Measurements from ENCODE around the gene GHR. TPM values are rescaled to one million over a fixed set of nuclear protein-coding genes. Genes with fewer than 3 reads are reported as not detected.

GHR gene
- polyA plus RNA-seq, 1 donor from 2014 or later = 0.31 TPM

GRCh38 chr5:42715785-42716184 is 292.5 kb downstream of the GHR start:
- Histone ChIP-seq H3K79me2 (replicated peaks; ENCODE audit: insufficient read depth, low read length) (no peaks in the 10 kb centered on the region), H3K36me3 (ENCODE audit: insufficient read depth, low read length) (no peaks in the 10 kb centered on the region), H3K4me2 (ENCODE audit: low read length) (no peak overlapping the region), H3K9ac (ENCODE audit: low read length) (no peak overlapping the region), H3K27me3 (ENCODE audit: insufficient read depth, low read depth, low read length) (no peaks in the 10 kb centered on the region), H3K4me3 (ENCODE audit: low read length) (no peak overlapping the region), H3K9me3 (ENCODE audit: low read length) (no peaks in the 10 kb centered on the region), H2AFZ (ENCODE audit: low read depth, low read length) (no peak overlapping the region), H3K9me2 (ENCODE audit: insufficient read depth, low read length) (no peaks in the 10 kb centered on the region), H3F3A (ENCODE audit: insufficient read depth, low read length, poor library complexity, severe bottlenecking) (no peaks in the 10 kb centered on the region), H3K27ac (ENCODE audit: low read length) (no peak overlapping the region), H4K20me1 (ENCODE audit: insufficient read depth) (no peaks in the 10 kb centered on the region)
- TF ChIP-seq EP300 (conservative IDR thresholded peaks at IDR 0.05; ENCODE audit: poor library complexity, severe bottlenecking) = no peak
- TF ChIP-seq REST (IDR thresholded peaks at IDR 0.05; ENCODE audit: borderline replicate concordance) = no peak
- no peak for TF ChIP-seq MXI1 (conservative IDR thresholded peaks at IDR 0.05; ENCODE audit: poor library complexity, severe bottlenecking)
- TF ChIP-seq SMC3 (conservative IDR thresholded peaks at IDR 0.05; ENCODE audit: poor library complexity) = no peak
- no peak for TF ChIP-seq CTCF (IDR thresholded peaks at IDR 0.05; ENCODE audit: poor library complexity, severe bottlenecking)
- TF ChIP-seq EZH2 (IDR thresholded peaks at IDR 0.05; ENCODE audit: borderline replicate concordance, insufficient read depth, low read length, poor library complexity, severe bottlenecking) = no peak
- no peak for TF ChIP-seq RAD21 (conservative IDR thresholded peaks at IDR 0.05)
- no peak for TF ChIP-seq POLR2AphosphoS5 (IDR thresholded peaks at IDR 0.05)
- TF ChIP-seq TAF1 (IDR thresholded peaks at IDR 0.05; ENCODE audit: low read depth) = no peak

- Histone ChIP-seq H3K36me3 (ENCODE audit: insufficient read depth, low read length) (no peaks in the 10 kb centered on the region), H3K27ac (ENCODE audit: low read length) (no peak overlapping the region), H3K4me3 (ENCODE audit: low read length) (no peak overlapping the region), H2AFZ (ENCODE audit: low read depth, low read length) (no peak overlapping the region), H3F3A (ENCODE audit: insufficient read depth, low read length, poor library complexity, severe bottlenecking) (no peaks in the 10 kb centered on the region), H4K20me1 (ENCODE audit: insufficient read depth) (no peaks in the 10 kb centered on the region), H3K9me3 (ENCODE audit: low read length) (no peaks in the 10 kb centered on the region), H3K4me2 (ENCODE audit: low read length) (no peak overlapping the region), H3K9ac (ENCODE audit: low read length) (no peak overlapping the region), H3K79me2 (replicated peaks; ENCODE audit: insufficient read depth, low read length) (no peaks in the 10 kb centered on the region), H3K9me2 (ENCODE audit: insufficient read depth, low read length) (no peaks in the 10 kb centered on the region), H3K27me3 (ENCODE audit: insufficient read depth, low read depth, low read length) (no peaks in the 10 kb centered on the region)
- TF ChIP-seq REST (IDR thresholded peaks at IDR 0.05; ENCODE audit: borderline replicate concordance) = no peak
- no peak for TF ChIP-seq EZH2 (IDR thresholded peaks at IDR 0.05; ENCODE audit: borderline replicate concordance, insufficient read depth, low read length, poor library complexity, severe bottlenecking)
- no peak for TF ChIP-seq MXI1 (conservative IDR thresholded peaks at IDR 0.05; ENCODE audit: poor library complexity, severe bottlenecking)
- TF ChIP-seq CTCF (IDR thresholded peaks at IDR 0.05; ENCODE audit: poor library complexity, severe bottlenecking) = no peak
Observed at GRCh38 chr5:42718591-42718990, 295.4 kb downstream of the GHR start.

All from neural cell (in vitro differentiated cells).